ENCODE measurements around the gene PRXL2B.
"Not testable (repeated sequence)": the region's sequence is repeated elsewhere in the genome, so short reads cannot be mapped to it uniquely, and the experiment has no call there.

The PRXL2B gene

DNA sequence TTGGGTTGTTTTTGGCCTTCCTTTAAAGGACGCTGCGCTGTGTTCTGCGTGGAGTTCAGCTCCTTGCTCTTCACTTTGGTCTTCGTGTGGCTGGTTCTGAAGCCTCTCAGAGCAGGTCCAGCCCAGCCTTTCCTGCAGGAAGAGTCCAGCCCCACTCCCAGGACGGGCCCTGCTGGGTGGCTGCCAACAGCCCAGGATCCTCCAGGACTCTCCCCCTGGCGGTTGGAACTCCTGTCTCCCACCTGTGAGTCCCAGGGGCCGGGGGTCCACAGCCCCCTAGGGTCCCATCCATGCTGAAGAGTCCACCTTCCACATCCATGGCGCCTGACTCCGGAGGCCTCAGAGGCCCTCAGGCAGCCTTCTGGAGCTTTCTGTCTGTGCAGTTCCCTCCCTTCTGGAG lies 35.0 kb upstream of the PRXL2B start:
- not testable (repeated sequence) for DNase-seq

DNA sequence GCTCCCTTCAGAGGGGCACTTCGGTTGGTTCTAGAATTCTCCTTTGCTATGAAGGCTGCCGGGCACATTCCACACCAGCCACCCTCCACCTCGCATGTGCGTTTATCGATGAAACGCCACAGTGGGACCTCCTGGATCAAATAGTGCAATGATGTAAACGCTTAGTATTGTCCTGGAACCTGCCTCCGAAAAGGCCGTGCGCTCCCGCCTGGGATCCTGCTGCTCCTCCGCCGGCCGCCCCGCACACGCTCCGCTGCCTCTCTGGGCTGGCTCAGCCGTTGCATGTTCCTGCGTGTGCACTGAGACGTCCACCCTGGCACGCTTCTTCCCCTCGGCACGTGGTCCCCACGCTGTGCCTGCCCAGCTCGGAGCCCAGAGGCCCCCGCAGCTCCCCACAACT lies 34.4 kb upstream of the PRXL2B start:
- DNase-seq: no peak

DNA sequence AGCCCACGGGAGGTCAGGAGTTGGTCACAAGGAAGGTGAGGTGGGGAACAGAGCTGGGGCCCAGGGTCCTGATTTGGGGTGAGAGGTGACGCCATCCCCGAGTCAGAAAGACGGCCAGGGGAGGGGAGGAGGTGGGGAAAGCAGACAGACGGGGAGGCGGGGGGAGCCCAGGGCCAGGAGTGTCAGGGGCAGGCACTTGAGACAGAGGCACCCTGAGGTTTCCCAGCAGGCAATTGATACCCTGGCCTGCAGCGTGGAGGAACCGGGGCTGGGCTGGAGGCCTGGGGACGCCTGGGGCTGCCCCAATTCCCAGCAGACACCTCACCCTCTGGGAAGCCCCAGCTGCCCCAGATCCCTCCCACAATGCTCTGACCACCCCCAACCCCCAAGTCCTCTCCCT lies 33.5 kb upstream of the PRXL2B start:
- not testable (repeated sequence) for DNase-seq

- no peak for DNase-seq
Observed at GRCh38 chr1:2553871-2554620, 32.5 kb upstream of the PRXL2B start.

- peak; percentile 29 to 70 (median 57) for DNase-seq
Observed at GRCh38 chr1:2554621-2555387, 31.8 kb upstream of the PRXL2B start.

DNA sequence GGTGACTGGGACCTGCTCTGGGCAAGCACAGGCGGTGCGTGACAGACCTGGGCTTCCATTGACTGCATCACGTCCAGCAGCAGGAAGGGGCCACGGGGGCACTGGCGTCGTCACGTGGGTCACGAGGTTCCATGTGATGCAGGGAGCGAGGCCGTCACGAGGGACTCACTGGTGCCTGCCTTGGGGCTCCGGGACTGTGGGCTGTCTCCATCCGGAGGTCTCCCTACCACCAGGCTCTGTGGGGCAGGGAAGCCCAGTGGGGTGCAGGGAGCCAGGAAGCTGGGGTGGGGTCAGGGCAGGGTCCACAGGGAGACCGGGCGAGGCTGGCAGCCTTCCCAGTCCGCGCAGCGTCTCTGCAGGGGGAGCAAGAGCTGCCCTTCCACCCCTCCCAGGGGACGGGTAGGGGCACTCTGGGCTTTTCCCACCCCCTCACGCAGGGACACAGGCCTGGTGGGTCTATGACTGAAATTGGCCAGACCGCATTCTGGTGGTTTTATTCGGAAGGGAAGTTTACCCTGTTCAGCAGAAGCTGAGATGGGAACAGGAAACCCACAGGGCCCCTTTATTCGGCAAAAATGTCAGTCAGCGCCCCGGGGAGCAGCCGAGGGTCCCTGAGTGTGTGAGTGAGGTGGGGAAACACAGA lies 30.8 kb upstream of the PRXL2B start:
- peak; percentile 47 to 70 (median 63) for DNase-seq

- DNase-seq: peak; percentile 59 to 79 (median 66)
Observed at GRCh38 chr1:2556277-2556677, 30.3 kb upstream of the PRXL2B start, which contains the start of gene TNFRSF14. TNFRSF14 (plus strand) TSS chr1:2556371; CDS start chr1:2556665, 294 bp downstream.

GRCh38 chr1:2556678-2557481 lies 29.7 kb upstream of the PRXL2B start:
- DNase-seq: peak in 1 of 6 experiments; percentile 20

GRCh38 chr1:2557482-2558400 lies 28.8 kb upstream of the PRXL2B start:
- no peak for DNase-seq

DNA sequence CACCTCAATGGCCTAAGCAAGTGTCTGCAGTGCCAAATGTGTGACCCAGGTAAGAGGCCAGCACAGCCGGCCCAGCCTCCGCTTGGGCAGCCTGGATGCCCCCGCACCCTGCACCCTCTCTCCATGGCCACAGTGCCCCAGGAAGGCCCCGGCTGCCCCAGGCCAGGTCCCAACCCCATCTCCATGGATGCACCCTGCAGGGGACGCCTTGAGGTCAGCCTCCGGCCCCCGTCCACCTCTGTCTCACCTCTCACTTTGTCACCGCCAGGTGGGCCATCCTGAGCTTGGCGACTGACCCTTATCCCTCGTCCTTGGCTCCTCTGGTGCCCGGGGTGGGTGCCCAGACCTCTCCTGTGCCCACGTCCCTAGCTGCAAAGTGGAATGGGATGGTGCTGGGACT lies 28.2 kb upstream of the PRXL2B start:
- DNase-seq: no peak

DNA sequence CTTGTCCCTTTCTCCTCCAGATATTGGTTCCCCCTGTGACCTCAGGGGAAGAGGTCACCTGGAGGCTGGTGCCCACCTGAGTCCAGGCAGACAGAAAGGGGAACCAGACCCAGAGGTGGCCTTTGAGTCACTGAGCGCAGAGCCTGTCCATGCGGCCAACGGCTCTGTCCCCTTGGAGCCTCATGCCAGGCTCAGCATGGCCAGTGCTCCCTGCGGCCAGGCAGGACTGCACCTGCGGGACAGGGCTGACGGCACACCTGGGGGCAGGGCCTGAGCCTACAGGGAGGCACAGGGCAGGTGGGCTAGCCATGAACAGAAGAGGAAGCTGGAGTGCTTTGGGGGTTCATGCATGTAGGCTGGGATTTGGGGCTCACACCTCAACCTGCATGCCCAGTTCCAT lies 27.7 kb upstream of the PRXL2B start:
- no peak for DNase-seq

DNA sequence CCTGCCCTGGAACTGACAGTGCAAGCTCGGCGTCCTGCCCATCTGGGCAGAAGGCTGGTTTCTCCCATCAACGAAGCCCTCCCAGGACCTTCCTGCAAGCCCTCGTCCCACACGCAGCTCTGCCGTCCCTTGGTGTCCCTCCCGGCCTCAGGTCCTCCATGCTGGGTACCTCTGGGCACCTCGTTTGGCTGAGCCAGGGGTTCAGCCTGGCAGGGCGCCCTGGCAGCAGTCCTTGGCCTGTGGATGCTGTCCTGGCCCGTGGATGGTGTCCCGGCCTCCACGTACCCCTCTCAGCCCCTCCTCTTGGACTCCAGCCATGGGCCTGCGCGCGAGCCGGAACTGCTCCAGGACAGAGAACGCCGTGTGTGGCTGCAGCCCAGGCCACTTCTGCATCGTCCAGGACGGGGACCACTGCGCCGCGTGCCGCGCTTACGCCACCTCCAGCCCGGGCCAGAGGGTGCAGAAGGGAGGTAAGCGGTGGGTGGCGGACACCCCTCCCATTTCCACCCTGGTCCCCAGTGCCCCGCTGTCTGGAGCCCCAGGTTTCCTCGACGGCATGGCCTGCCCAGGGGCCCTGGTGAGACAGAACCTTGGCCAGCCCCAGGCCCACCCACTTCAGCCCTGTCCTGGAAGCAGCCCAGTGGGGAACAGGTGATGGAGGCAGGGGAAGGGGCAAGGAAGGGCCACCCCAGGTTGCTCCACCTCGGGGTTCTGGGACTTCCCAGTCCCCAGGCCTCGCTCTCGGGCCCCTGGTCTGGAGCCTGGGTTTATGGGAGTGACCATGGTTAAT lies 26.9 kb upstream of the PRXL2B start:
- no peak for DNase-seq

GRCh38 chr1:2560299-2561073 lies 26.1 kb upstream of the PRXL2B start:
- DNase-seq: no peak

DNA sequence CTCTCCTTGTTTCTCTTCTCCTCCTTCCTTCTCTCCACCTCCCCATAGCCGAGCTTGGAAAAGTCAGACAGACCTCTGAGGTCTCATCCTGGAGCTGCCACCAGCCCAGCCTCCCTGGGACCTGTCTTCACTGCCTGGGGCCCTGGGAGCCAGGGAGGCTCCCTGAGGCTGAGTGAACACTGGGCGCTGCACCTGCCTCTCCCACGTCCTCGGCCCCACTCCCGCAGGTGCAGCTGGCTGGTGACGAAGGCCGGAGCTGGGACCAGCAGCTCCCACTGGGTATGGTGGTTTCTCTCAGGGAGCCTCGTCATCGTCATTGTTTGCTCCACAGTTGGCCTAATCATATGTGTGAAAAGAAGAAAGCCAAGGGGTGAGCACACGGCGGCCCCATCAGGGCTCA lies 25.1 kb upstream of the PRXL2B start:
- no peak for DNase-seq

GRCh38 chr1:2561898-2562895 lies 24.4 kb upstream of the PRXL2B start:
- no peak for DNase-seq

GRCh38 chr1:2563205-2563604 lies 23.4 kb upstream of the PRXL2B start:
- DNase-seq: no peak

GRCh38 chr1:2564006-2564814 lies 22.4 kb upstream of the PRXL2B start:
- DNase-seq: no peak
